ENCODE measurements around the gene ACSL1.
"Not testable (repeated sequence)": the region's sequence is repeated elsewhere in the genome, so short reads cannot be mapped to it uniquely, and the experiment has no call there.

Gene ACSL1

GRCh38 chr4:184825896-184826690 lies at the start of gene ACSL1:
Gene ACSL1 (minus strand): TSS chr4:184825968. CDS start chr4:184803514, 22,454 bp downstream.
- peak; percentile 88 for DNase-seq

DNA sequence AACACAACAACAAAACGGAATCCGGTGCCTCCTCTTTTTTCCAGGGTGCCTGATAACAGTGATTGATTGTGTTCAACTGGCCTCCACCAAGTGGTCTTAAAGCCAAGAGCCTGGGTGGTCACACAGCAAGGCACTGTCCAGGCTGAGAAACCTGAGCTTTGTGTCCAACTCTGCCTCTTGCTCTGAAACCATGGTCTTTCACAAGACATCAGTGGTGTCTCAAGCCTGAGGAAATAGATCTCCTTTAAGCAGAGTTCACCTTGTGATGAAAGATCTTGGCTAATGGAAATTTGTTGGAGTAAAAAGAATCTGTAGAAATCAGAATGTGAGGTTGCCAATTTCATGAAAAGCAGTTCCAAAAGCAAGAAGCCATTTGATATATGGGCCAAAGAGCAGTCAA lies 47.3 kb upstream of the ACSL1 start:
- no peak for DNase-seq

GRCh38 chr4:184870718-184871117 lies 45.0 kb upstream of the ACSL1 start:
- no peak for DNase-seq

DNA sequence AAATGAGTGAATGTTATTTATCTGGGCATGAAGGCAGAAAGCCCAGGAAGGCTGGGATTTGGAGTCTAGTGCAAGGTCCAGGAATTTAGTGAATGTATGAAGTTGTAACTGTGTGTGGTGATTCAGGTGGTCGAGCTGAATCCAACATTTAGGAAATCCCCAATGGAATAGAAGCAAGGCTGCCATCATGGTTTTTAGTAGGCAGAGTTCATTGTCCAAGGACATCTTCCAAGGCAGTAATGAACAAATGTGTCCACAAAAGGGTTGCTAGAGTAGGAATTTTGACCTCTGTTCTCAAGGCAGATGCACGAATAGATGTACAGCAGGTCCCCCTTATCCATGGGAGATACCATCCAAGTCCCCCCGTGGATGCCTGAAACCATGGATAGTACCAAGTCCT lies 42.9 kb upstream of the ACSL1 start:
- no peak for DNase-seq

DNA sequence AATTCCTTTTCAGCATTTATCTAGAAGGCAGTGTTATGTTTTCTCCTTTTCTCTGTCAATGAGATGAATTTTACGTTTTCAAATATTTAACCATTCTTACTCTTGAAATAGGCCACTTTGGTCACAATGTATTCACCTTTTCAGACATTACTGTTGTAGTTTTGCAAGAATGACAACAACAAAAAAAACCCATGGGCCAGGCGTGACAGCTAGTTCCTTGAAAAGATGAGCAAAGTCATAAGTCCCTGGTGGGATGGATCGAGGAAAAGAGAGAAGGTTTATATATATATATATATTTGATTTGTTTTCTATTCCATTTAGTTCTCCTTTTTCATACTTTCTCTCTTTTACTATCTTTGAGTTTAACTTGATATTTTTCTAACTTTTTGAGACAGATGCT lies 38.1 kb upstream of the ACSL1 start:
- no peak for DNase-seq

- DNase-seq: no peak
Measured at GRCh38 chr4:184861047-184861446, 35.3 kb upstream of the ACSL1 start.

- DNase-seq: no peak
Measured at GRCh38 chr4:184860018-184860779, 34.4 kb upstream of the ACSL1 start.

DNA sequence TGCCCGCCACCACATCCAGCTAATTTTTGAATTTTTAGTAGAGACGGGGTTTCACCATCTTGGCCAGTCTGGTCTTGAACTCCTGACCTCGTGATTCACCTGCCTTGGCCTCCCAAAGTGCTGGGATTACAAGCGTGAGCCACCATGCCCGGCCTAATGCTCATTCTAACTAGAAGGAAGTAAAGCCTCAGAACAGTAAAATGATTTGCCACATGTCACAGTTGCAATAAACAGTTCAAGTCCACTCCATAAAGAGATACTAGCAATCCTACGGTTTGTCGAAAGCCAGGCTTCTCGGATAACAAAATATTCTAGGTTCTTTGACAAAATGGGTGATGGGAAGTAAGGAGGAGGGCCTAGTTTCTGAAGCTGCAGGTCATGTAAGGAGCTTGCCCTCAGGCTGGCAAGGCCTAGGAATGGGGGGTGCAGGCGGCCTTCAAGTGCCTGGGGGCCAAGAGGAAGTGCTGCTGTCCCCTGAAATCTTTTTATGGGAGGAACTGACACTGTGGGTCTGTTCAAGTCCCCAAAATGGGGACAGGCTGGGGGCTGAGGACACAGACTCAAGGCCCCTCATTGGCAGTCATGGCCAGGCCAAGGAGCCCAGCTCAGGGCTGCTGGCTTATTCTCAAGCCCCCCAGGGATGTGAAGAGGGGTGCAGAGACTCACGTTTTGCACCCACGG lies 31.8 kb upstream of the ACSL1 start:
- no peak for DNase-seq

DNA sequence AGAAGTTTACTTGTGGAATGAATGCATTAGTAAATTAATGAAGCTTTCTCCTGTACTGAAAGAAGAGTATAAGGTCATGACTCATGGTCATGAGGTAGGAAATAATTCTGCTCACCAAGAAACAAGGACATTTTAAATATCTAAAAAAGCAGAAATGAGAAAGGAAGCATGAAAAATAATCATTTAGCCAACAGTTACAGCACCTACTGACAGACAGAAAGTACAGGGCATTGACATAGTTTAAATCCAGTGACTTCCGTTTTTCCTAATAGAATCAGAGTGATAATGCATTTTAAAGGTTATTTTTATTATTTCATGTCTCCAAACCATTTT lies 30.5 kb upstream of the ACSL1 start:
- no peak for DNase-seq

DNA sequence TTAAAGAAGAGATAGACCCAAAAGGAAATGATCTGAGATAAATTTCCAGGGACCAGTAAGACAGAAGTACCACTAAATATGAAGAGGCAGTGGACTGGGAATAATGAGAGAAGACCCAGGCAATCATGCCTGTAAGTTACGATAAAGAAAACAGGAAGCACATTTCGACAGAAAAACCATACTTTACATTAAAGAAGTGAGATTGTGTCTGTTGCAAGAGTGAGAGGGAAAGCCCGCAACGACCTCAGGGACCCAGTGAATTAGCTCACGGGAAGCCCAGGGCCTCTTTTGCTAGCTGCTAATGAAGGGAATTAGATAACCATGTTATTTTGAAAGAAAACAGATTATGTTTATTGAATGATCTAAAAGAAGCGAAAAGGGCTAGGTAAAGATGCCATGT lies 28.9 kb upstream of the ACSL1 start:
- no peak for DNase-seq

GRCh38 chr4:184853436-184853835 lies 27.7 kb upstream of the ACSL1 start:
- DNase-seq: no peak

DNA sequence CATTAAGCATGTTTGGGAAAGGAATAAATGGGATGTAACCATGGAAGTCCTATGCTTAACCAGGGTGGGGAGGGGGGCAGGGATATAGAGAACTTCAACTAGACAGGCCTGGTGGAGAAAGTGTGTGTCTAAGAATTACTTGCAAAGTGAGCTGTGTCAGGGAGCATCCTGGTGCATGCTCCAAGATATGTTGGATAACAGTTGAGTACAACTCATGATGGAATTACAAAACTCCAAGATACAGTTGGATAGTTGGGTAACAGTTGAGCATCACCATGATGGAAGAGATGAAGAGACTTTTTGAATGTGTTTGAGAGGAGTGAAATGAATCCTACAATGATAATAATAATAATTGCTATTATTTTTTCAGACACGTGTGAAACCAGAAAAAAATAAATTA lies 26.1 kb upstream of the ACSL1 start:
- no peak for DNase-seq

GRCh38 chr4:184851200-184851541 lies 25.4 kb upstream of the ACSL1 start:
- no peak for DNase-seq

DNA sequence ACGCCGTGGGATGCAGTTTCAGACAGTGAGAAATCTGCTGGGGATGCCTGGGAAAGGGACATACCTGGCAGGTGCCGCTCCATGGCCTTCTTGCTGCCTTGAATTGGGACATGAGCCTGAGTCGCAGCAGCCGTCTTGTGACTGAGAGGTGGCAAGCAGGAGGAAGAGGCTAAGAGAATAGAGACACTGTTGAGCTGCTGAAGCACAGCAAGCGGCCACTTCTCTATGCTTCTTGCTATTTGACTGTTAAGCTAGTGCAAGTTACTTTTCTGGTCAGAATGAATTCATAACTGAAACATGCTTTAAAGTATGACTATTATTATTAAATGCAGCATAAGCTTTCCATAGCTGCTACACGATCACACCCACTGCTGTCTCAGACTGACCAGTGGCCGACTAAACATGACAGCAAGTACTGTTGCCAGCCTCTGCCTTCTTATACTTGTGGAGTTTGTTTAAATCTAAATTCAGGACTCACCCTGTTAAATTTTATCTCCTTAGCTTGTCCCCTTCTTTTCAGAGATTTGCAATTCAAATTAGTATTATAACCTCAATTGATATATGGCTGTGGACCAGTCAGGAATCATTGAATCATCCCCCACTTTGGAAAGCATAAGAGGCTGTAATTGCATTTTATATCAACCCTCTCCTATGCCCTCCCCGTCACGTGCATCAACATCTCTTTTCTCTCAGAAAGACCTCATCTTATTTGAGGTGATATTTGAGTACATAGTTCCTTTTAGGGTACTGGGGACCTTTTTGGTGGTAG lies 24.8 kb upstream of the ACSL1 start:
- DNase-seq: no peak

DNA sequence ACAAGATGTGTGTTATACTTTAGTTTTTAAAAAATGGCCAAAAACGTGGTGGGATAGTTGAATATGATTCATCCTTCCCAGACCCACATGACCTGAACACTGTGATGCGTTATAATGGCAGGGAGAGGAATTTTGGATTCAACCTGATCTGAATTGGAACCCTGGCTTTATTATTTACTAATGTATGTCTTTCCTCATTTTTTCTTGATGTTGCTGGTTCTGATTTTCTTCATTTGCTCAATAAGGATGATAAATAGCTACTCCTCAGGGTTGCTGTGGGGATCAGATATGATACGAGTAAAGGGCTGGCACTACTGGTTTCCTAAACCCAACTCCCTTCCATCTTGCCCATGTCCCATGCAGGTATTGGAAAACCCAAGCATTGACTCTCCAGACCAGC lies 24.2 kb upstream of the ACSL1 start:
- DNase-seq: no peak

DNA sequence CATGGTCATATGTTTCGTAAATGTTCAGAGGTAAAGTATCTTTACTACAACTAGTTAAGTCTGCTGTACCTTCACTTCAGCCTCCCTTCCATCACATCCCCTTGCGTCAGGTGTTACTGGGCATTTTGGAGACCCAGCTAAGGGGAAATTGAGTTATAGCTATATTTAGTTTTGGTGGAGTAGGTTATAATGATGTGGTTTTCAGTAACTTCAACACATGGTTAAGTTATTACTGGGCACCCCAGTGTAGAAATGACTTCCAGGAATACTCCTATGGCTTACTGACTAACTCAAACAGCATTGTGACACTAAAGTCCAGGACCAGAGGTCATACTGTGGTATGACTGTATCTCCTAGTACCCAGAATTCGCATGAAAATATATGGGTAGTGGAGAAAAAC lies 23.4 kb upstream of the ACSL1 start:
- DNase-seq: no peak

DNA sequence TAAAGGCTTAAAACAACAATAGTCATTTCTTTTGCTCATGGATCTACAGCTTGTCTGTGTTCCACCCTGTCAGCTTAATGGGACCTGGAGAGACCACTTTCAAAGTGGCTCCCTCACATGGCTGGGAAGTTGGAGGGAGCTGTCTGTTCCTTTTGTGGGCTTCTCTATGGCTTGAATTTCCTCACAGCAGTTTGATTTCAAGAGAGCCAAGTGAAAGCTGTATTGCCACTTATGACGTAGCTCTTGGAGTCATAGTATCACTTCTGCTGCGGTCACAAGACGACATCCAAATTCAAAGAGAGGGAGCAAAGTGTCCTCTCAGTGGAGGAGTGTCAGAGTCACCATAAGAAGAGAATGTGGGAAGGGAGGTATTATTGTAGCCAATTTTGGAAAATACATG lies 22.7 kb upstream of the ACSL1 start:
- DNase-seq: no peak

DNA sequence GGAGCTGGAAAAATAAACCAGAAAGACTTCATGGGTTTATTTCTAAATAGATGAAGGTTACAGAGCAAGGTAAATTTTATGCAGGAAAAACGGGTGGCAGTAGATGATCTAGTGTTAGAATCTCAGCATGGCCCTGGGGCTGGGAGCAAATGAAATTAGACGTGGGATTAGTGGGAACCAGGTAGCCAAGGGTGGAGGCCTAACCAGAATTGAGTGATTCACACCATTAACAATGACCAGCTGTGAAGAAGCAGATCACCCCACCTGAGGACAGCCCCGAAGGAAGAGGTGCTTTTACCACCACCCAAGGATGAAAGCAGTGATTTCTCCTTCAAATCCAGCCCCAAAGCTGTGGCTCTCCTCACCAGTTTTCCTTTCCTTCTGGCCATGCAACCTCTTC lies 20.8 kb upstream of the ACSL1 start:
- no peak for DNase-seq

- DNase-seq: no peak
Measured at GRCh38 chr4:184845367-184846021, 19.7 kb upstream of the ACSL1 start.

- no peak for DNase-seq
Measured at GRCh38 chr4:184844742-184845141, 19.0 kb upstream of the ACSL1 start.

GRCh38 chr4:184843984-184844554 lies 18.3 kb upstream of the ACSL1 start:
- DNase-seq: no peak

DNA sequence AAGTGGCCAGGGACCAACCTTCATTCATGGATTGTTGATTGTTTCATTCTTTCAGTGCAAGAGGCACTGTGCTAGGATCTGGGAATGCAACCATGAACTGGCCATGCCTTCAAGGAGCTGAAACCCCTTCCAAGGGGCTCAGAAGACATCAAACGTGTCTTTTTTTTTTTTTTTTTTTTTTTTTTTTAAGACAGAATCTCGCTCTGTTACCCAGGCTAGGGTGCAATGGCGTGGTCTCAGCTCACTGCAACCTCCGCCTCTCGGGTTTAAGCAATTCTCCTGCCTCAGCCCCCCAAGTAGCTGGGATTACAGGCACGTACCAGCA lies 13.3 kb upstream of the ACSL1 start:
- DNase-seq: not testable (repeated sequence)

All from retina (tissue), 1 donor.